Endodermal cell (in vitro differentiated cells): ENCODE measurements around the gene RPS6KB2. TPM values are rescaled to one million over a fixed set of nuclear protein-coding genes. Genes with fewer than 3 reads are reported as not detected.
"Not testable (repeated sequence)": the region's sequence is repeated elsewhere in the genome, so short reads cannot be mapped to it uniquely, and the experiment has no call there.

Experiments
- DNase-seq: peaks from one replicate; pipeline ENCODE4 v3.0.0-alpha.2; 2017
- H3K27ac ChIP-seq: 2 replicates; pipeline ENCODE4 v1.5.1; 2013; ENCODE audit warnings: mild to moderate bottlenecking, low read depth, low read length, moderate library complexity
- H3K27me3 ChIP-seq: 2 replicates; pipeline ENCODE4 v1.6.1; 2013; ENCODE audit warnings: mild to moderate bottlenecking, low read length, moderate library complexity; ENCODE audit not compliant: insufficient read depth, control insufficient read depth, poor library complexity, severe bottlenecking
- H3K36me3 ChIP-seq: 2 replicates; pipeline ENCODE4 v1.7.0; 2013; ENCODE audit warnings: mild to moderate bottlenecking, low read length, moderate library complexity; ENCODE audit not compliant: control insufficient read depth, insufficient read depth
- H3K4me1 ChIP-seq: one replicate; pipeline ENCODE4 v1.7.0; 2013; ENCODE audit warnings: low read length; ENCODE audit not compliant: control insufficient read depth, insufficient read depth
- H3K4me3 ChIP-seq: 2 replicates; pipeline ENCODE4 v1.5.1; 2013; ENCODE audit warnings: mild to moderate bottlenecking, low read length, moderate library complexity
- H3K9ac ChIP-seq: 2 replicates; pipeline ENCODE4 v1.6.1; 2013; ENCODE audit warnings: mild to moderate bottlenecking, low read length, moderate library complexity; ENCODE audit not compliant: poor library complexity, severe bottlenecking; ENCODE audit errors: extremely low read depth
- H3K9me3 ChIP-seq: 2 replicates; pipeline ENCODE4 v1.6.1; 2013; ENCODE audit warnings: mild to moderate bottlenecking, low read length, moderate library complexity; ENCODE audit not compliant: control insufficient read depth
- H3K27ac Mint-ChIP-seq: 2 replicates; pipeline ENCODE4 v1.8.0; 2020; ENCODE audit warnings: mixed read lengths
- H3K27me3 Mint-ChIP-seq: 2 replicates; pipeline ENCODE4 v1.8.0; 2021; ENCODE audit warnings: mild to moderate bottlenecking, mixed read lengths; ENCODE audit not compliant: insufficient read depth
- H3K36me3 Mint-ChIP-seq: 2 replicates; pipeline ENCODE4 v1.8.0; 2020; ENCODE audit warnings: low read depth, mixed read lengths
- H3K4me1 Mint-ChIP-seq: 2 replicates; pipeline ENCODE4 v1.8.0; 2020; ENCODE audit warnings: mixed read lengths
- H3K4me3 Mint-ChIP-seq: 2 replicates; pipeline ENCODE4 v1.8.0; 2020; ENCODE audit warnings: mild to moderate bottlenecking, moderate library complexity, mixed read lengths
- H3K9me3 Mint-ChIP-seq: 2 replicates; pipeline ENCODE4 v1.8.0; 2020; ENCODE audit warnings: mild to moderate bottlenecking, mixed read lengths
- WGBS, 2 experiments: methylation state at CpG; one replicate each; pipeline versions ENCODE4 v1.1.5 to v1.1.7; 2013; ENCODE audit warnings: missing lambda C conversion rate in 2 of 2, mixed read lengths in 1 of 2; ENCODE audit not compliant: insufficient coverage in 1 of 2, insufficient read length in 1 of 2; 5-methylcytosine and 5-hydroxymethylcytosine counted together
- total RNA-seq, 2 donors: library from RNA; stranded (reverse); fragmentation: NEBNext Ultra II Directional in 1 of 2; extraction: Animal tissue kit (Norgen Biotek cat#: 25700) in 1 of 2; gene quantifications; 2 replicates in 1 of 2; 3 replicates in 1 of 2; pipeline ENCODE4 v1.2.1, GENCODE V29; 2021
- TF ChIP-seq, protein P1 (sequence below): fragments of 200-600 bp; sonication (generic); conservative IDR thresholded peaks from 2 replicates; pipeline ENCODE4 v1.5.0; 2021; ENCODE audit warnings: antibody characterized with exemption, mild to moderate bottlenecking

RPS6KB2 gene
- total RNA-seq, 2 donors from 2014 or later, result 47.0 to 51.8 TPM

DNA sequence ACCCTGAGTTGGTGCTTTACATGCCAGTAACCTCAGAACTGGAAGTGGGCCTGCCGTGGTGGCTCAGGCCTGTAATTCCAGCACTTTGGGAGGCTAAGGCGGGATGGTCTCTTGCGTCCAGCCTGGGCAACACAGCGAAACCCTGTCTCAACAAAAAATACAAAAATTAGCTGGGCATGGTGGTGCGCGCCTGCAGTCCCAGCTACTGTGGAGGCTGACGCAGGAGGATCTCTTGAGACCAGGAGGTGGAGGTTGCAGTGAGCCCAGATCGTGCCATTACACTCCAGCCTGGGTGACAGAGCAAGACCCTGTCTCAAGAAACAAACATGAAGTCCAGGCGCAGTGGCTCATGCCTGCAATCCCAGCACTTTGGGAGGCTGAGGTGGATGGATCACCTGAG is 25.2 kb upstream of the RPS6KB2 start:
- not testable (repeated sequence) for DNase-seq, H3K27me3 ChIP-seq, H3K9me3 ChIP-seq, H3K4me3 Mint-ChIP-seq, H3K4me1 ChIP-seq, H3K27me3 Mint-ChIP-seq, H3K27ac ChIP-seq, H3K4me1 Mint-ChIP-seq, H3K4me3 ChIP-seq, H3K9me3 Mint-ChIP-seq, H3K27ac Mint-ChIP-seq, H3K9ac ChIP-seq
- peaks cover 20% of the 10 kb centered on the region for H3K36me3 ChIP-seq
- H3K36me3 Mint-ChIP-seq, result peaks cover 19% of the 10 kb centered on the region
- whole genome bisulfite sequencing, 2 experiments, result 93 to 96% methylated on average over 9 of the region's 9 CpGs

DNA sequence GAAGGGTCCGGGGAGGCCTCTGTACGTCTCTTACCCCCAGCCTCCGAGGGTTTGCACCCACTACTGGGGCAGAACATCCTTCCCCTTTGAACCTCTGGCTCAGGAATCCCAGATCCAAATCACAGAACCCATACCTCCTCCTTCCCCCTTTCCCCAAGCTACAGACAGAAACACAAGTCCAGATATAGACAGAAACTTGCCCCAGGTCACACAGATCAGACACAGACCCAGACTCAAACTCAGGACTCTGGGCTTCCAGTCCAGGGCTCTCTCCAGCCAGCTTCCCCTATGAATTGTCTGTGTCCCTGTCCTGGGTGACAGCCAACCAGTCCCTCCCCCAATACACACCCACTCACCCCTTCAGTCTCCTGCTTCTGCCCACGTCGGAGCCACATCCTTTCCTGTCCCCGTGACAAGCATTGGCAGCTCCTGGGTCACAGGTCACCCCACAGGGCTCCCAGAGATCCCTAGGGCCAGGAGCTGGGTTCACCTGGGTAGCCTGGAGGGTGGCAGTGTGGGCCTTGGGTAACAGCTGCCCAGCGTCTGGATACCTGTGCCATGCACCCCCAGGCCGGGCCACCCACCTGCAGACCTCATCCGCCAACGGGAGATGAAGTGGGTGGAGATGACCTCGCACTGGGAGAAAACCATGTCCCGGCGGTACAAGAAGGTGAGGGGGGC is 23.6 kb upstream of the RPS6KB2 start:
- Histone ChIP-seq H3K27ac (no peak overlapping the region), H3K9ac (no peak overlapping the region), H3K4me3 (no peak overlapping the region), H3K27me3 (no peaks in the 10 kb centered on the region), H3K4me1 (peaks cover 10% of the 10 kb centered on the region), H3K9me3 (no peaks in the 10 kb centered on the region), H3K36me3 (peaks cover 8% of the 10 kb centered on the region)
- Mint-ChIP-seq H3K4me1 (peaks cover 8% of the 10 kb centered on the region), H3K4me3 (no peak overlapping the region), H3K9me3 (no peaks in the 10 kb centered on the region), H3K27me3 (peaks cover 5% of the 10 kb centered on the region), H3K36me3 (peaks cover 8% of the 10 kb centered on the region), H3K27ac (no peak overlapping the region)
- TF ChIP-seq, protein P1, sequence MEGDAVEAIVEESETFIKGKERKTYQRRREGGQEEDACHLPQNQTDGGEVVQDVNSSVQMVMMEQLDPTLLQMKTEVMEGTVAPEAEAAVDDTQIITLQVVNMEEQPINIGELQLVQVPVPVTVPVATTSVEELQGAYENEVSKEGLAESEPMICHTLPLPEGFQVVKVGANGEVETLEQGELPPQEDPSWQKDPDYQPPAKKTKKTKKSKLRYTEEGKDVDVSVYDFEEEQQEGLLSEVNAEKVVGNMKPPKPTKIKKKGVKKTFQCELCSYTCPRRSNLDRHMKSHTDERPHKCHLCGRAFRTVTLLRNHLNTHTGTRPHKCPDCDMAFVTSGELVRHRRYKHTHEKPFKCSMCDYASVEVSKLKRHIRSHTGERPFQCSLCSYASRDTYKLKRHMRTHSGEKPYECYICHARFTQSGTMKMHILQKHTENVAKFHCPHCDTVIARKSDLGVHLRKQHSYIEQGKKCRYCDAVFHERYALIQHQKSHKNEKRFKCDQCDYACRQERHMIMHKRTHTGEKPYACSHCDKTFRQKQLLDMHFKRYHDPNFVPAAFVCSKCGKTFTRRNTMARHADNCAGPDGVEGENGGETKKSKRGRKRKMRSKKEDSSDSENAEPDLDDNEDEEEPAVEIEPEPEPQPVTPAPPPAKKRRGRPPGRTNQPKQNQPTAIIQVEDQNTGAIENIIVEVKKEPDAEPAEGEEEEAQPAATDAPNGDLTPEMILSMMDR, result no peak
- no peak for DNase-seq
- 95 to 100% methylated on average over 4 to 13 of the region's 13 CpGs for WGBS, 2 experiments

DNA sequence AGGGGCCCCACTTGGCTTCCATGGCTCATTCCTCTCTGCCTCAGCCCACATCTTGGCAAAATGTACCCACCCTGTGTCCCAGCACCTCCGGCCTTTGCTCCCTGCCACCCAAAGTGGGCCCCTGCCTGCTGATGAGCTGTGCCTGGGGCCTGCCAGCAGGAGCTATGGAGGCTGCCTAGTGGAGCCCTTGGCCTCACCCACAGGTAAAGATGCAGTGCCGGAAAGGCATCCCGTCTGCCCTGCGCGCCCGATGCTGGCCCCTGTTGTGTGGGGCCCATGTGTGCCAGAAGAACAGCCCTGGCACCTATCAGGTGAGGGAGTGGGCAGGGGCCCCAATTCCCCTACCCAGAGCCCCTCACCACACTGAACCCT is 23.1 kb upstream of the RPS6KB2 start:
- H3K9me3 Mint-ChIP-seq, result no peaks in the 10 kb centered on the region
- no peak overlapping the region for H3K4me3 ChIP-seq
- H3K9ac ChIP-seq, result no peak overlapping the region
- H3K36me3 ChIP-seq, result peaks cover 5% of the 10 kb centered on the region
- H3K9me3 ChIP-seq, result no peaks in the 10 kb centered on the region
- H3K4me1 ChIP-seq, result peaks cover 8% of the 10 kb centered on the region
- peaks cover 5% of the 10 kb centered on the region for H3K27me3 Mint-ChIP-seq
- H3K27me3 ChIP-seq, result no peaks in the 10 kb centered on the region
- H3K4me3 Mint-ChIP-seq, result no peak overlapping the region
- H3K4me1 Mint-ChIP-seq, result peaks cover 6% of the 10 kb centered on the region
- TF ChIP-seq, protein P1, result no peak
- peaks cover 6% of the 10 kb centered on the region for H3K36me3 Mint-ChIP-seq
- no peak overlapping the region for H3K27ac ChIP-seq
- WGBS, 2 experiments, result 95% methylated on average over 6 of the region's 6 CpGs; no CpG with 5 or more reads in 1 of the 2 experiments
- no peak overlapping the region for H3K27ac Mint-ChIP-seq
- DNase-seq, result no peak
